ENCODE data around the gene HNRNPF.
"Not testable (repeated sequence)": the region's sequence is repeated elsewhere in the genome, so short reads cannot be mapped to it uniquely, and the experiment has no call there.

HNRNPF gene

DNA sequence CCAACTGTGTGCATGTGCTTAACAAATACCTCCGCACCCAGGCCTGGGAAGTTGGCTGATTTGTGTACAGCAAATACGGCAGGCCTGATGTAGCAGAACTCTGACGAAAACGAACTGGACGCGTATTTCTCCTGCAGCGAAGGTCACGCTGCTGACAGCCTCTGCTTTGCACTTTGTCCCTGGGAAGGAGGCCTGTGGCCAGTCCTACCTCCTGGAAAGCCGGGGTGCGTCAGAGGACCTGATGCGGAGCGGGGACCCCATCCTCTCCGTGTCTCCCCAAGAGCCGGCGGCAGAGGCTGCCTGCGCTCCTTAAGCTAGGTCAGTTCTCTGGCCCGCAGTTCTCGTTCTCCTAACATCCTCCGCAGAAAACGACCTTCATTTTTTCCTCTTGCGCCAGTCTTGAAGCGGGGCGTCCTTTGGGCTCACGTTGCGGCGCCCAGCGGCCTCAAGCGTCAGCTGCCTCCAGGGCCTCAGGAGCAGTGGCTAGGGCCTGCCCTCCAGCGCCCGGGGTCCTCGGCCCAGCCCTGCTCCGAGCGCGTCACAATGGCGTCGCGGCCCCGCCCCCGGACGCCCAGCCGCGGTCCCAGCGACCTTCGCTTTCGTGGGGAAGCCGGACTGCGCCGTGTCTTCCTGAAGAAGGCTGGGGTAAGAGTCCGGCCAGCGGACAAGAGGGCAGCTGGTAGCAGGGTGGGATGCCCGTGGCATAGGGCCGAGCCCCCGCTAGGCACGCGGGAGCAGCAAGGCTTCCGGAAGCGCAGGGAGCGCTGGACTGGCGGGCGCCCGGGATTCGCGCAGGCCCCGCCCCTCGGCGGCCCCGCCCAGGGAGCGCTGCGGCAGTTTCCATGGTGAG lies 27.5 kb upstream of the HNRNPF start, which contains the start of gene ZNF487:
ZNF487 (plus strand) TSS at position 821 of the 850 bp plus-strand sequence. CDS start 38,703 bp downstream, outside the sequence.
- peak within 1 kb of the TSS; percentile 85 for H3K18ac ChIP-seq (ENCODE audit: low read length)
- H2AFZ ChIP-seq (ENCODE audit: insufficient read depth, low read length, poor library complexity): peak within 1 kb of the TSS; percentile 78
- H2BK120ac ChIP-seq (ENCODE audit: insufficient read depth, low read length, poor library complexity): peak within 1 kb of the TSS; percentile 77
- peak within 1 kb of the TSS; percentile 93 for H3K9ac ChIP-seq (ENCODE audit: low read length)
- peak within 1 kb of the TSS; percentile 82 for H2BK5ac ChIP-seq (ENCODE audit: low read depth, low read length, poor library complexity)
- H3K27me3 ChIP-seq (ENCODE audit: insufficient read depth, low read length): no peaks in the 10 kb centered on the region
- H3K27ac ChIP-seq (ENCODE audit: low read depth, low read length): peak within 1 kb of the TSS; percentile 95
- peak; percentile 92 to 94 for DNase-seq
- H3K79me2 ChIP-seq (ENCODE audit: control insufficient read depth, insufficient read depth, low read length, poor library complexity): peaks cover 5% of the 10 kb centered on the region
- peak within 1 kb of the TSS; percentile 80 for H3K23ac ChIP-seq (ENCODE audit: low read length)
- H3K4me2 ChIP-seq (ENCODE audit: low read length): peak within 1 kb of the TSS; percentile 100
- peaks cover 0 to 2% of the 10 kb centered on the region in 2 experiments for H3K4me1 ChIP-seq (ENCODE audit: control insufficient read depth in 1 of 2, insufficient read depth in 2 of 2, low read length in 2 of 2)
- no peak within 1 kb of the TSS for H2AK5ac ChIP-seq (ENCODE audit: low read length)
- H3K79me1 ChIP-seq (ENCODE audit: low read length): peaks cover 6% of the 10 kb centered on the region
- peak within 1 kb of the TSS; percentile 57 for H3K4ac ChIP-seq (ENCODE audit: low read depth, low read length)
- H4K8ac ChIP-seq (ENCODE audit: low read depth, low read length): peak within 1 kb of the TSS; percentile 92
- peak within 1 kb of the TSS; percentile 79 for H4K12ac ChIP-seq (ENCODE audit: low read depth, low read length)
- peak within 1 kb of the TSS; percentile 20 for H2BK12ac ChIP-seq (ENCODE audit: low read length)
- peak within 1 kb of the TSS; percentile 87 for H3K14ac ChIP-seq (ENCODE audit: low read length)
- peak within 1 kb of the TSS; percentile 82 for H4K91ac ChIP-seq (ENCODE audit: low read depth, low read length)
- no peaks in the 10 kb centered on the region for H3K36me3 ChIP-seq (ENCODE audit: control insufficient read depth in 1 of 2, insufficient read depth in 2 of 2, low read length in 2 of 2)
- H3K4me3 ChIP-seq (ENCODE audit: low read depth, low read length): peak within 1 kb of the TSS; percentile 98
- WGBS (ENCODE audit: extremely low coverage, insufficient coverage, insufficient read length): no CpG with 5 or more reads among the region's 69 CpGs
- peaks cover 2% of the 10 kb centered on the region for H3K9me3 ChIP-seq (ENCODE audit: insufficient read depth, low read depth, low read length)

DNA sequence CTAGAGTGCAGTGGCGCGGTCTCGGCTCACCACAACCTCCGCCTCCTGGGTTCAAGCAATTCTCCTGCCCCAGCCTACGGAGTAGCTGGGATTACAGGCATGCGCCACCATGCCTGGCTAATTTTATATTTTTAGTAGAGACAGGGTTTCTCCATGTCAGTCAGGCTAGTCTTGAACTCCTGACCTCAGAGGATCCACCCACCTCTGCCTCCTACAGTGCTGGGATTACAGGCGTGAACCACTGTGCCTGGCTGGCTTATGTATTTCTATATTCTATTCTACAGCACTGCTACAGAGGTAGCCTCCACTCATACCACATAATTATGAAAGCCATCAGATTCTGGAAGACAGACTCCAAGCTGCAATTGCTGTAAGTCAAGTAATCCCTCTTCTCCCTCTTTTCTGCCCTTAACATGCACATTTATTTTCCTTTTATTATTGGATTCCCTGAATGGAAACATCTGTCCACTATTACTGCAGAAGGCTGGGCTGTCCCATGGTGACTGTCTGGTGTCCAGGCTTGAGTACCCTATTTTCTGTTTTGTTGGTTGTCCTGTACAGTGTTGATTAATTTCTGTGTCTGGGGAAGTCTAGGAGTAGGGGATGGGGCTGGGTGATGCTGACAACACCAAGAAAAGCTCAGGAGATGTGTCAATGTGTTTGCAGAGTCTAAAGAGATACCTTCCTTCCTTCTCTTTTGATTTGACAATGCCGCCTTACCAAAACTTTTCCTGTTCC lies 22.1 kb upstream of the HNRNPF start:
- Histone ChIP-seq H3K14ac (ENCODE audit: low read length) (no peak overlapping the region), H3K27ac (ENCODE audit: low read depth, low read length) (no peak overlapping the region), H3K4me2 (ENCODE audit: low read length) (no peak overlapping the region), H4K12ac (ENCODE audit: low read depth, low read length) (no peak overlapping the region), H3K79me2 (ENCODE audit: control insufficient read depth, insufficient read depth, low read length, poor library complexity) (no peaks in the 10 kb centered on the region), H3K18ac (ENCODE audit: low read length) (no peak overlapping the region), H3K27me3 (ENCODE audit: insufficient read depth, low read length) (no peaks in the 10 kb centered on the region), H3K4me3 (ENCODE audit: low read depth, low read length) (no peak overlapping the region), H3K23ac (ENCODE audit: low read length) (no peak overlapping the region), H3K4me1 (ENCODE audit: control insufficient read depth in 1 of 2, insufficient read depth in 2 of 2, low read length in 2 of 2) (no peaks in the 10 kb centered on the region), H3K9me3 (ENCODE audit: insufficient read depth, low read depth, low read length) (no peaks in the 10 kb centered on the region), H4K91ac (ENCODE audit: low read depth, low read length) (no peak overlapping the region), H2BK12ac (ENCODE audit: low read length) (no peak overlapping the region), H3K4ac (ENCODE audit: low read depth, low read length) (no peak overlapping the region), H2BK120ac (ENCODE audit: insufficient read depth, low read length, poor library complexity) (no peak overlapping the region), H3K9ac (ENCODE audit: low read length) (no peak overlapping the region), H3K36me3 (ENCODE audit: control insufficient read depth in 1 of 2, insufficient read depth in 2 of 2, low read length in 2 of 2) (no peaks in the 10 kb centered on the region), H3K79me1 (ENCODE audit: low read length) (no peaks in the 10 kb centered on the region), H2BK5ac (ENCODE audit: low read depth, low read length, poor library complexity) (no peak overlapping the region), H2AK5ac (ENCODE audit: low read length) (no peak overlapping the region), H4K8ac (ENCODE audit: low read depth, low read length) (no peak overlapping the region), H2AFZ (ENCODE audit: insufficient read depth, low read length, poor library complexity) (no peak overlapping the region)
- WGBS (ENCODE audit: extremely low coverage, insufficient coverage, insufficient read length): no CpG with 5 or more reads among the region's 8 CpGs
- no peak for DNase-seq

DNA sequence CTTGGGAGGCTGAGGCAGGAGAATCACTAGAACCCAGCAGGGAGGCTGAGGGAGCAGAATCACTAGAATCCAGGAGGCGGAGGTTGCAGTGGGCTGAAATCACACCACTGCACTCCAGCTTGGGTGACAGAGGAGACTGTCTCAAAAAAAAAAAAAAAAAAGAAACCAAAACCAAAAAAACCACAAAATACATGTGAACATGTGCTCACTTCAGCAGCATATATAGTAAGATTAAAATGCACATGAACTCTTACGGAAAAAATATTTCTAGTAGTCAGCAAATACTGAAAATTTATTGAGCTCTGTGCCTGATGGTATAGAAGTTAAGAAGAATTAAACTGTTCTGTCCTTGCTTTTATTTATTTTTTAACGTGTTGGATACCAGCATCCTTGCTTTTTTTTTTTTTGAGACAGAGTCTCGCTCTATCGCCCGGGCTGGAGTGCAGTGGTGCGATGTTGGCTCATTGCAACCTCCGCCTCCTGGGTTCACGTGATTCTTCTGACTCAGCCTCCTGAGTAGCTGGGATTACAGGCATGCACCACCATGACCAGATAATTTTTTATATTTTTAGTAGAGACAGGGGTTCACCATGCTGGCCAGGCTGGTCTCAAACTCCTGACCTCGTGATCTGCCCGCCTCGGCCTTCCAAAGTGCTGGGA lies 18.3 kb upstream of the HNRNPF start:
- H4K12ac ChIP-seq (ENCODE audit: low read depth, low read length): no peak overlapping the region
- no peak overlapping the region for H3K4ac ChIP-seq (ENCODE audit: low read depth, low read length)
- no peak overlapping the region for H3K18ac ChIP-seq (ENCODE audit: low read length)
- no peak overlapping the region for H3K9ac ChIP-seq (ENCODE audit: low read length)
- no peak overlapping the region for H2AK5ac ChIP-seq (ENCODE audit: low read length)
- H3K36me3 ChIP-seq (ENCODE audit: control insufficient read depth in 1 of 2, insufficient read depth in 2 of 2, low read length in 2 of 2): no peaks in the 10 kb centered on the region
- H3K27me3 ChIP-seq (ENCODE audit: insufficient read depth, low read length): no peaks in the 10 kb centered on the region
- DNase-seq: no peak
- no peak overlapping the region for H3K14ac ChIP-seq (ENCODE audit: low read length)
- WGBS (ENCODE audit: extremely low coverage, insufficient coverage, insufficient read length): no CpG with 5 or more reads among the region's 12 CpGs
- H4K91ac ChIP-seq (ENCODE audit: low read depth, low read length): no peak overlapping the region
- no peak overlapping the region for H3K4me2 ChIP-seq (ENCODE audit: low read length)
- no peak overlapping the region for H3K4me3 ChIP-seq (ENCODE audit: low read depth, low read length)
- H2AFZ ChIP-seq (ENCODE audit: insufficient read depth, low read length, poor library complexity): no peak overlapping the region
- H3K23ac ChIP-seq (ENCODE audit: low read length): no peak overlapping the region
- H3K4me1 ChIP-seq (ENCODE audit: control insufficient read depth in 1 of 2, insufficient read depth in 2 of 2, low read length in 2 of 2): no peaks in the 10 kb centered on the region
- no peaks in the 10 kb centered on the region for H3K79me2 ChIP-seq (ENCODE audit: control insufficient read depth, insufficient read depth, low read length, poor library complexity)
- H2BK12ac ChIP-seq (ENCODE audit: low read length): no peak overlapping the region
- no peak overlapping the region for H4K8ac ChIP-seq (ENCODE audit: low read depth, low read length)
- H2BK5ac ChIP-seq (ENCODE audit: low read depth, low read length, poor library complexity): no peak overlapping the region
- no peak overlapping the region for H3K27ac ChIP-seq (ENCODE audit: low read depth, low read length)
- H3K9me3 ChIP-seq (ENCODE audit: insufficient read depth, low read depth, low read length): no peaks in the 10 kb centered on the region
- H2BK120ac ChIP-seq (ENCODE audit: insufficient read depth, low read length, poor library complexity): no peak overlapping the region
- no peaks in the 10 kb centered on the region for H3K79me1 ChIP-seq (ENCODE audit: low read length)

DNA sequence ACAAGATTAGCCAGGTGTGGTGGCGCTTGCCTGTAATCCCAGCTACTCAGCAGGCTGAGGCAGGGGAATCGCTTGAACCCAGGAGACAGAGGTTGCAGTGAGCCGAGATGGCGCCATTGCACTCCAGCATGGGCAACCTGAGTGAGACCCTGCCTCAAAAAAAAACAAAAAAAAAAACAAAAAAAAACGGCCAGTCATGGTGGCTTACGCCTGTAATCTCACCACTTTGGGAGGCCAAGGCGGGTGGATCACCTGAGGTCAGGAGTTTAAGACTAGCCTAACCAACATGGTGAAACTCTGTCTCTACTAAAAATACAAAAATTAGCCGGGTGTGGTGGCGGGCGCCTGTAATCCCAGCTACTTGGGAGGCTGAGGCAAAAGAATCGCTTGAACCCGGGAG lies 17.5 kb upstream of the HNRNPF start:
- H3K79me2 ChIP-seq (ENCODE audit: control insufficient read depth, insufficient read depth, low read length, poor library complexity); H4K12ac ChIP-seq (ENCODE audit: low read depth, low read length); H3K9ac ChIP-seq (ENCODE audit: low read length); H3K4ac ChIP-seq (ENCODE audit: low read depth, low read length); H3K79me1 ChIP-seq (ENCODE audit: low read length); H2AFZ ChIP-seq (ENCODE audit: insufficient read depth, low read length, poor library complexity); H3K4me2 ChIP-seq (ENCODE audit: low read length); H2BK5ac ChIP-seq (ENCODE audit: low read depth, low read length, poor library complexity); H3K4me1 ChIP-seq (ENCODE audit: control insufficient read depth in 1 of 2, insufficient read depth in 2 of 2, low read length in 2 of 2); H3K9me3 ChIP-seq (ENCODE audit: insufficient read depth, low read depth, low read length); H3K18ac ChIP-seq (ENCODE audit: low read length); H3K27me3 ChIP-seq (ENCODE audit: insufficient read depth, low read length); H3K14ac ChIP-seq (ENCODE audit: low read length); H4K8ac ChIP-seq (ENCODE audit: low read depth, low read length); H2BK120ac ChIP-seq (ENCODE audit: insufficient read depth, low read length, poor library complexity); H3K23ac ChIP-seq (ENCODE audit: low read length); H3K4me3 ChIP-seq (ENCODE audit: low read depth, low read length); H2BK12ac ChIP-seq (ENCODE audit: low read length); H3K27ac ChIP-seq (ENCODE audit: low read depth, low read length); DNase-seq; H4K91ac ChIP-seq (ENCODE audit: low read depth, low read length); H3K36me3 ChIP-seq (ENCODE audit: control insufficient read depth in 1 of 2, insufficient read depth in 2 of 2, low read length in 2 of 2); H2AK5ac ChIP-seq (ENCODE audit: low read length): not testable (repeated sequence)
- WGBS (ENCODE audit: extremely low coverage, insufficient coverage, insufficient read length): no CpG with 5 or more reads among the region's 12 CpGs
